ENCODE measurements around the gene ZNF865. TPM values are rescaled to one million over a fixed set of nuclear protein-coding genes. Genes with fewer than 3 reads are reported as not detected.

The ZNF865 gene
- total RNA-seq, 1 donor from 2014 or later: 18.4 TPM

DNA sequence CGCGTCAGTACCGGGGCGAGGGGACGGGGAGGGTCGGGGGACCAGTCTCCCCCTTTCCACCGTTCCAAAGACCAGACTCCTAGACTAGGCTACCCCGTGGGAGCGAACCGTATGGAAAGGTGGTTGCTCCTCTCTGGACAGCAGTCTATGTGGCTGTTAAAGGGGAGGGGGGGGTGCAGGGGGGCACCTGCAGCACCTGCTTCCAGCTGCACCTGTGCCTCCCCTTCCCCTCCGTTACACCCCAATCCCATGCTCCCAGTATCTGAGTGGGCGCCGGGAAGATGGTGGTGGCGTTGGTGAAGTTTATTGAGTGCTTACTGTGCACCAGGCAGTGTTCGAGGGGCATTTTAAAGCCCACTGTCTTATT is 4.8 kb upstream of the ZNF865 start:
- intact Hi-C loops (cut with DNase I): no loop called here
- peak overlapping the region; percentile 96 for H3K27ac ChIP-seq

DNA sequence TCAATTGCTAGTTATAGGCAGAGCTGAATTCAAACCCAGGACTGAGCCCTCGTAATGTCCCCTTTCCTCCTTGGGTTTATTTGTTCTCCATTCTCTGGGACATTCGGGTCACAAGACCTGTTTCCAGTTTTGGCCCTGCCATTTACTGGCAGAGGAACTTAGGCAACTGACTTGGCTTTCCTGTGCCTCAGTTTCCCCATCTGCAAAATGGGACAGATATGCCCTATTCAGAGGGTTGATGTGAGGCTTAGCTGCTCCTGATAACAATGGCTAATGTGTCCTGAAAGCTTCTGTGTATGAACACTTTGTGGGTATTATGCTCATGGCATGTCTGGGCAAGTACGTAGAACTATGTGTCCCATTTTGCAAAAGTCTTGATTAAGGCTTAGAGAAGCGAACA is 4.4 kb upstream of the ZNF865 start:
- TF ChIP-seq, protein P1, sequence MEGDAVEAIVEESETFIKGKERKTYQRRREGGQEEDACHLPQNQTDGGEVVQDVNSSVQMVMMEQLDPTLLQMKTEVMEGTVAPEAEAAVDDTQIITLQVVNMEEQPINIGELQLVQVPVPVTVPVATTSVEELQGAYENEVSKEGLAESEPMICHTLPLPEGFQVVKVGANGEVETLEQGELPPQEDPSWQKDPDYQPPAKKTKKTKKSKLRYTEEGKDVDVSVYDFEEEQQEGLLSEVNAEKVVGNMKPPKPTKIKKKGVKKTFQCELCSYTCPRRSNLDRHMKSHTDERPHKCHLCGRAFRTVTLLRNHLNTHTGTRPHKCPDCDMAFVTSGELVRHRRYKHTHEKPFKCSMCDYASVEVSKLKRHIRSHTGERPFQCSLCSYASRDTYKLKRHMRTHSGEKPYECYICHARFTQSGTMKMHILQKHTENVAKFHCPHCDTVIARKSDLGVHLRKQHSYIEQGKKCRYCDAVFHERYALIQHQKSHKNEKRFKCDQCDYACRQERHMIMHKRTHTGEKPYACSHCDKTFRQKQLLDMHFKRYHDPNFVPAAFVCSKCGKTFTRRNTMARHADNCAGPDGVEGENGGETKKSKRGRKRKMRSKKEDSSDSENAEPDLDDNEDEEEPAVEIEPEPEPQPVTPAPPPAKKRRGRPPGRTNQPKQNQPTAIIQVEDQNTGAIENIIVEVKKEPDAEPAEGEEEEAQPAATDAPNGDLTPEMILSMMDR (IDR thresholded peaks at IDR 0.05): no peak
- intact Hi-C loops (cut with DNase I): no loop called here
- Histone ChIP-seq H3K4me1 (peaks cover 19% of the 10 kb centered on the region), H3K27me3 (no peaks in the 10 kb centered on the region), H3K9me3 (no peaks in the 10 kb centered on the region), H3K4me3 (peak overlapping the region; percentile 92), H3K27ac (peak overlapping the region; percentile 96), H3K36me3 (peaks cover 12% of the 10 kb centered on the region)
- ATAC-seq (no peak), DNase-seq (no peak)

More for the DNA sequence above, 4.8 kb upstream of the ZNF865 start:
- H3K4me3 ChIP-seq: peak overlapping the region; percentile 92
- TF ChIP-seq, protein P1 (IDR thresholded peaks at IDR 0.05): no peak
- no peaks in the 10 kb centered on the region for H3K9me3 ChIP-seq
- H3K4me1 ChIP-seq: peaks cover 17% of the 10 kb centered on the region
- H3K27me3 ChIP-seq: no peaks in the 10 kb centered on the region
- ATAC-seq (no peak), DNase-seq (no peak)
- peaks cover 17% of the 10 kb centered on the region for H3K36me3 ChIP-seq

DNA sequence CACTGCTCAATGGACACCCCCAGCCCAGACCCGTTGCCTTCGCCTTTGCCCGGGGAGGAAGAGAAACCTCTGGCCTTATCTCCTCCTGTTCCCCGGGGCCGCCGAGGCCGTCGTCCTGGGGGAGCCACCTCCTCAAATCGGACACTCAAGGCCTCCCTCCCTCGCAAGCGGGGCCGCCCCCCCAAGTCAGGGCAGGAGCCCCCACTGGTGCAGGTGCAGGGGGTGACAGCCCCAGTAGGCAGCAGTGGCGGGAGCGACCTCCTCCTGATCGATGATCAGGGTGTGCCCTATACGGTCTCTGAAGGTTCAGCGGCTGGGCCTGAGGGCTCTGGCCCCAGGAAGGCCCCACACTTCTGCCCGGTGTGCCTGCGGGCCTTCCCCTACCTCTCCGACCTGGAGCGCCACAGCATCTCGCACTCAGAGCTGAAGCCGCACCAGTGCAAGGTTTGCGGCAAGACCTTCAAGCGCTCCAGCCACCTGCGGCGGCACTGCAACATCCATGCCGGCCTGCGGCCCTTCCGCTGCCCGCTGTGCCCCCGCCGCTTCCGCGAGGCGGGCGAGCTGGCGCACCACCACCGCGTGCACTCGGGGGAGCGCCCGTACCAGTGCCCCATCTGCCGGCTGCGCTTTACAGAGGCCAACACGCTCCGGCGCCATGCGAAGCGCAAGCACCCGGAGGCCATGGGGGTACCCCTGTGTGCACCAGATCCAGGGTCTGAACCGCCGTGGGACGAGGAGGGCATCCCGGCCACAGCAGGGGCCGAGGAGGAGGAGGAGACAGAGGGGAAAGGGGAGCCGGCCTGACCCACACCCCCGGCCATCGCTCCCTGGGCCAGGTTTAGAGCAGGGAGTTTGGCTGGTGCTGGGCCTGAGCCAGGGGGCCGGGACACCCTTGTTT is 3.1 kb upstream of the ZNF865 start:
- DNase-seq (peak; percentile 68), ATAC-seq (no peak)
- TF ChIP-seq, protein P1 (IDR thresholded peaks at IDR 0.05): no peak
- no peak overlapping the region for H3K27ac ChIP-seq
- H3K27me3 ChIP-seq: no peaks in the 10 kb centered on the region
- H3K4me1 ChIP-seq: peaks cover 29% of the 10 kb centered on the region
- no peak overlapping the region for H3K4me3 ChIP-seq
- H3K9me3 ChIP-seq: no peaks in the 10 kb centered on the region
- peaks cover 1% of the 10 kb centered on the region for H3K36me3 ChIP-seq
- intact Hi-C loops (cut with DNase I): no loop called here

DNA sequence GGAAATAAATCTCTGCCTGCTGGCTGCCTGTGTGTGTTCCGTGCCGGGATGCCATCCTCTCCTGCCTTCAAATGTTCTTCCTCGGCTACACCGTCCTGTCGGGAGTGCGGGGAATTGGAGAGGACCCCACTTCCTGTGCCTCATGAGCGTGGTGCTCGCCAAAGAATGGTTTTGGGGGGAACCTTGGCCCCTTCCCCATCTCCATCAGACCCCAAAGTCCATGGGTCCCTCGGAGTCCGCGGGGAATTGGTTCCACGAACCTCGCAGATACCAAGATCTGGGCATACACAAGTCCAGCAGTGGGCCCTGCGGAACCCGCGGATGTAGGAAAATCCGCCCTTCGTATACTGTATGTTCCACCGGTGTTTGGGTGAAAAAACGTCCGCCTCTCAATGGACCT is 2.3 kb upstream of the ZNF865 start:
- no peak overlapping the region for H3K4me3 ChIP-seq
- intact Hi-C loops (cut with DNase I): no loop called here
- peaks cover 34% of the 10 kb centered on the region for H3K4me1 ChIP-seq
- no peak overlapping the region for H3K27ac ChIP-seq
- no peaks in the 10 kb centered on the region for H3K9me3 ChIP-seq
- ATAC-seq (no peak), DNase-seq (no peak)
- no peaks in the 10 kb centered on the region for H3K36me3 ChIP-seq
- no peaks in the 10 kb centered on the region for H3K27me3 ChIP-seq
- TF ChIP-seq, protein P1 (IDR thresholded peaks at IDR 0.05): no peak

DNA sequence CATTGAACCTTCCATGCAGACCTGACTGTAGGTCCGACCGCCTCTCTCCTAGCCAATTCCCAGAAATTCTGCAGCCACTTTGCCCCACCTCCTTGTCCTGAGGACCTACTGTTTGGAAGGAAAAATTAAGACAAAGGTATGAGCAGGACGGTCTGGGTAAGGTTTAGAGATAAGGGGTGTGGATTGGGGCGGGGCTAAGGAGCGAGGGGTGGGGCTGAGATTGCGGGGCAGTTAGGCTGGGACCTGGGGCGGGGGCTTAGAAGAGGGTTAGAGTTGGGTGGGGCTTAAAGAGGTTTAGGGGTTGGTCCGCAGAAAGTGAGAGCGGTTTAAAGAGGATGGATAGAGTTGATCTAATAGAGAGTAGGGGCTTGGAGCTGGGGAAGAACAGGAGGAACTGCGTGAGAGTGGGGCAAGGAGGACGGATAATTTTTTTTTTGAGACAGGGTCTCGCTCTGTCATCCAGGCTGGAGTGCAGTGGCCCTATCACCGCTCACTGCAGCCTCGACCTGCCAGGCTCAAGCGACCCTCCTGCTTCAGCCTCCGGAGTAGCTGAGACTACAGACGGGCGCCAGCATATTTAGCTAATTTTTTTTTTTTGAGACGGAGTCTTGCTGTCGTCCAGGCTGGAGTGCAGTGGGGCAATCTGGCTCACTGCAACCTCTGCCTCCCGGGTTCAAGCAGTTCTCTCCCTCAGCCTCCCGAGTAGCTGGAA is 1.7 kb upstream of the ZNF865 start:
- ATAC-seq (no peak), DNase-seq (no peak)
- H3K27me3 ChIP-seq: no peaks in the 10 kb centered on the region
- intact Hi-C loops (cut with DNase I): no loop called here
- no peaks in the 10 kb centered on the region for H3K36me3 ChIP-seq
- H3K4me1 ChIP-seq: peaks cover 34% of the 10 kb centered on the region
- TF ChIP-seq, protein P1 (IDR thresholded peaks at IDR 0.05): no peak
- H3K4me3 ChIP-seq: peak overlapping the region; percentile 66
- H3K9me3 ChIP-seq: no peaks in the 10 kb centered on the region
- H3K27ac ChIP-seq: peak overlapping the region; percentile 92

Measured in upper lobe of right lung (tissue), 1 donor.